CD4-positive, alpha-beta T cell treated with Interleukin-17A for 1 hour (primary cell): ENCODE results near the gene IL17D.

Experiments used
- DNase-seq: peaks from one replicate; pipeline ENCODE4 v3.0.0-alpha.2; 2020

The IL17D gene

GRCh38 chr13:20696073-20696472 lies 7.4 kb upstream of the IL17D start:
- DNase-seq = no peak

GRCh38 chr13:20699715-20700114 lies 3.8 kb upstream of the IL17D start:
- DNase-seq = no peak

GRCh38 chr13:20700288-20700687 lies 3.2 kb upstream of the IL17D start:
- DNase-seq = no peak

- DNase-seq = no peak
Measured at GRCh38 chr13:20701461-20701860, 2.0 kb upstream of the IL17D start.

- no peak for DNase-seq
Measured at GRCh38 chr13:20702530-20702914, 977 bp upstream of the IL17D start.

GRCh38 chr13:20703780-20704458 lies 420 bp downstream of the IL17D start:
- DNase-seq = peak; percentile 82

- no peak for DNase-seq
Measured at GRCh38 chr13:20704459-20705069, 1.1 kb downstream of the IL17D start.

- DNase-seq = no peak
Measured at GRCh38 chr13:20706661-20707060, 3.2 kb downstream of the IL17D start.

GRCh38 chr13:20708216-20708615 lies 4.7 kb downstream of the IL17D start:
- DNase-seq = no peak

GRCh38 chr13:20709369-20709768 lies 5.9 kb downstream of the IL17D start:
- DNase-seq = no peak

- DNase-seq = no peak
Measured at GRCh38 chr13:20709782-20710181, 6.3 kb downstream of the IL17D start.

GRCh38 chr13:20711301-20712044 lies 8.0 kb downstream of the IL17D start:
- DNase-seq = no peak

GRCh38 chr13:20713014-20713376 lies 9.5 kb downstream of the IL17D start:
- no peak for DNase-seq

- DNase-seq = no peak
Measured at GRCh38 chr13:20713751-20714150, 10.3 kb downstream of the IL17D start.

- no peak for DNase-seq
Measured at GRCh38 chr13:20714161-20714560, 10.7 kb downstream of the IL17D start.

- no peak for DNase-seq
Measured at GRCh38 chr13:20714563-20715329, 11.2 kb downstream of the IL17D start.

- no peak for DNase-seq
Measured at GRCh38 chr13:20715330-20715712, 11.8 kb downstream of the IL17D start.

- DNase-seq = no peak
Measured at GRCh38 chr13:20716951-20717350, 13.5 kb downstream of the IL17D start.

- no peak for DNase-seq
Measured at GRCh38 chr13:20717581-20718542, 14.4 kb downstream of the IL17D start.

- no peak for DNase-seq
Measured at GRCh38 chr13:20718958-20719566, 15.6 kb downstream of the IL17D start.

GRCh38 chr13:20719783-20720182 lies 16.3 kb downstream of the IL17D start:
- no peak for DNase-seq

GRCh38 chr13:20720499-20720898 lies 17.0 kb downstream of the IL17D start:
- DNase-seq = no peak
